Smooth muscle cell (in vitro differentiated cells): ENCODE results near the gene LRRC4. TPM values are rescaled to one million over a fixed set of nuclear protein-coding genes. Genes with fewer than 3 reads are reported as not detected.

Experiments used
- DNase-seq: peaks from one replicate; lab custom pipeline; 2025; ENCODE audit not compliant: unreplicated experiment; lab: John Stamatoyannopoulos, UW
- H2AFZ ChIP-seq: fragments of 200-600 bp; sonication (generic); 2 replicates; pipeline ENCODE4 v1.6.0; 2016; ENCODE audit warnings: antibody characterized with exemption, low read depth, mild to moderate bottlenecking
- H3F3A ChIP-seq: fragments of 200-600 bp; sonication (generic); 2 replicates; pipeline ENCODE4 v1.6.0; 2017; ENCODE audit warnings: antibody characterized with exemption, low read depth
- H3K27ac ChIP-seq: fragments of 200-600 bp; sonication (generic); 2 replicates; pipeline ENCODE4 v1.5.1; 2016; ENCODE audit warnings: low read depth, mild to moderate bottlenecking
- H3K27me3 ChIP-seq: fragments of 200-600 bp; sonication (generic); 2 replicates; pipeline ENCODE4 v1.6.1; 2016; ENCODE audit warnings: low read depth, mild to moderate bottlenecking
- H3K36me3 ChIP-seq: fragments of 200-600 bp; sonication (generic); 2 replicates; pipeline ENCODE4 v1.5.1; 2016; ENCODE audit warnings: low read depth
- H3K4me1 ChIP-seq: fragments of 200-600 bp; sonication (generic); 2 replicates; pipeline ENCODE4 v1.5.1; 2016; ENCODE audit warnings: low read depth
- H3K4me2 ChIP-seq: fragments of 200-600 bp; sonication (generic); 2 replicates; pipeline ENCODE4 v1.6.0; 2016; ENCODE audit warnings: mild to moderate bottlenecking
- H3K4me3 ChIP-seq: fragments of 200-600 bp; sonication (generic); 2 replicates; pipeline ENCODE4 v1.5.1; 2016; ENCODE audit warnings: mild to moderate bottlenecking
- H3K79me2 ChIP-seq: fragments of 200-600 bp; sonication (generic); 2 replicates; pipeline ENCODE4 v1.6.0; 2016; ENCODE audit warnings: low read depth, mild to moderate bottlenecking
- H3K9ac ChIP-seq: fragments of 200-600 bp; sonication (generic); 2 replicates; pipeline ENCODE4 v1.6.0; 2016; ENCODE audit warnings: low read depth
- H3K9me3 ChIP-seq: fragments of 200-600 bp; sonication (generic); replicated peaks from 2 replicates; pipeline ENCODE4 v1.5.1; 2016; ENCODE audit warnings: low read depth
- H4K20me1 ChIP-seq: fragments of 200-600 bp; sonication (generic); 2 replicates; pipeline ENCODE4 v1.6.0; 2016; ENCODE audit warnings: low read depth
- WGBS: methylation state at CpG from one replicate; pipeline ENCODE4 v1.1.7; 2016; ENCODE audit warnings: low lambda C conversion rate; 5-methylcytosine and 5-hydroxymethylcytosine counted together
- polyA plus RNA-seq: library from polyadenylated mRNA; unstranded; fragments of >200 nt; fragmentation: Nextera tagmentation; extraction: Ambion mirVana; gene quantifications from 2 replicates; pipeline ENCODE4 v1.2.1, GENCODE V29; 2016
- total RNA-seq: library from RNA; depleted of rRNA; stranded (reverse); fragments of >200 nt; gene quantifications from 2 replicates; pipeline ENCODE4 v1.2.3, GENCODE V29; 2014
- TF ChIP-seq, protein P1 (sequence below): fragments of 200-600 bp; sonication (generic); IDR thresholded peaks from 2 replicates; pipeline ENCODE4 v1.5.1; 2017; ENCODE audit warnings: borderline replicate concordance, mild to moderate bottlenecking, antibody characterized with exemption; ENCODE audit not compliant: insufficient read depth, poor library complexity, severe bottlenecking

The LRRC4 gene
- total and polyA plus RNA-seq, 2 experiments from 2014 or later: not detected

DNA sequence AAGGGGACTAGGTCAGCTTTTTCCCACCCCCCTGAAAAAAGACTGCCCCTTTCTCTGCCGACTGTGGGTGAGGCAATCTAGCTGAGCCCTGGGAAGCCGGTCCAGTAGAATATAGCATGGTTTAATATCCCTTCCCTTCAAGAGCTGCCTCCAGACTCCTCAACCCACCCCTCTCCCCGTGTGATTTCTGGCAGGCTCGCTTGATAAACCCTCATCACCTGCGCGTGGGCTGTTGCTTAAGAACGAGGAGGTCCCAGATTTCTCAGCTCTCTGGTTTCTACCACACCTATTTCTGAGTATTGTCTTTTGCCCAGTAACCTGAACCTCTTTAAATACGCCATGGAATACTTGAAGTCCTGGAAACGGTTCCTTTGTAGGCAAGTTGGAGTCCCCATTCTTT lies 2.0 kb upstream of the LRRC4 start:
- H3K9ac ChIP-seq: no peak overlapping the region
- no peaks in the 10 kb centered on the region for H3F3A ChIP-seq
- WGBS: 91% methylated on average over 9 of the region's 9 CpGs
- no peak overlapping the region for H3K4me3 ChIP-seq
- peak overlapping the region; percentile 95 for H3K4me2 ChIP-seq
- no peaks in the 10 kb centered on the region for H3K79me2 ChIP-seq
- H3K27ac ChIP-seq: no peak overlapping the region
- H3K36me3 ChIP-seq: no peaks in the 10 kb centered on the region
- no peaks in the 10 kb centered on the region for H3K9me3 ChIP-seq
- H2AFZ ChIP-seq: no peak overlapping the region
- TF ChIP-seq, protein P1, sequence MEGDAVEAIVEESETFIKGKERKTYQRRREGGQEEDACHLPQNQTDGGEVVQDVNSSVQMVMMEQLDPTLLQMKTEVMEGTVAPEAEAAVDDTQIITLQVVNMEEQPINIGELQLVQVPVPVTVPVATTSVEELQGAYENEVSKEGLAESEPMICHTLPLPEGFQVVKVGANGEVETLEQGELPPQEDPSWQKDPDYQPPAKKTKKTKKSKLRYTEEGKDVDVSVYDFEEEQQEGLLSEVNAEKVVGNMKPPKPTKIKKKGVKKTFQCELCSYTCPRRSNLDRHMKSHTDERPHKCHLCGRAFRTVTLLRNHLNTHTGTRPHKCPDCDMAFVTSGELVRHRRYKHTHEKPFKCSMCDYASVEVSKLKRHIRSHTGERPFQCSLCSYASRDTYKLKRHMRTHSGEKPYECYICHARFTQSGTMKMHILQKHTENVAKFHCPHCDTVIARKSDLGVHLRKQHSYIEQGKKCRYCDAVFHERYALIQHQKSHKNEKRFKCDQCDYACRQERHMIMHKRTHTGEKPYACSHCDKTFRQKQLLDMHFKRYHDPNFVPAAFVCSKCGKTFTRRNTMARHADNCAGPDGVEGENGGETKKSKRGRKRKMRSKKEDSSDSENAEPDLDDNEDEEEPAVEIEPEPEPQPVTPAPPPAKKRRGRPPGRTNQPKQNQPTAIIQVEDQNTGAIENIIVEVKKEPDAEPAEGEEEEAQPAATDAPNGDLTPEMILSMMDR: no peak
- peaks cover 98% of the 10 kb centered on the region for H4K20me1 ChIP-seq
- H3K27me3 ChIP-seq: peaks cover 16% of the 10 kb centered on the region
- H3K4me1 ChIP-seq: peaks cover 9% of the 10 kb centered on the region
- no peak for DNase-seq

DNA sequence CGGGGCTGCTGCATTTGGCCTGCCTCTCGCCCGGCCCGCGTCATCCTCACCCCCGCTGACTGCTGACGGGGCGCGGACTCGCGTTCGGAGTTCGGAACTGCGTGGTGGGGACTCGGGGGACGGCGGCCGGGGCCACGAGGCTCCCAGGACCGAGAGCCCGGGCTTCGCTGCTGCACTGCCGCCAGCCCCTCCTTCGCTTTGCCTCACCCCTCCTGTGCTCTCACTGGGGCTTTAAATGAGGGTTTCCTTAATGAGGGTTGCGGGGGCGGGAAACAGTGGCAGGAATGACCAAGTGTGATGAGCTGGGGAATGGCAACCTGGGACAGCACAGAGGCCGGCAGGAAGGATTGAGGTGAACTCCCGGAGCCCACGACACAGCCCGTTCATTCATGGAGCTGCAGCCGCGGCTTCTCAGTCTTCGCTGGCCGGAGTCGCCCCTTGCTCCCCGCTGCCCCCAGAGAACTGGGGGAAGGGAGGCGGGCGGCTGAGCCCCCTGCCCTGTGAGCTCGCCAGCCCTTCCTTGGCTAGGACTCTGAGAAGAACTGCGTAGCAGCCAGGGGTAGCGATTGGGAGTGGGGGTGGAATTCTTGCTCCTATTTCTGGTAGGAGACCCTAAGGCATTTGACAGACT lies 1.5 kb upstream of the LRRC4 start:
- Histone ChIP-seq H3K79me2 (no peaks in the 10 kb centered on the region), H3K4me3 (peak overlapping the region; percentile 53), H3K27me3 (peaks cover 16% of the 10 kb centered on the region), H3K36me3 (no peaks in the 10 kb centered on the region), H3K4me1 (peaks cover 14% of the 10 kb centered on the region), H2AFZ (no peak overlapping the region), H3K9me3 (no peaks in the 10 kb centered on the region), H3K9ac (no peak overlapping the region), H3F3A (no peaks in the 10 kb centered on the region), H3K4me2 (peak overlapping the region; percentile 95), H4K20me1 (peaks cover 98% of the 10 kb centered on the region), H3K27ac (no peak overlapping the region)
- DNase-seq: no peak
- WGBS: 21% methylated on average over 41 of the region's 41 CpGs
- TF ChIP-seq, protein P1: no peak

DNA sequence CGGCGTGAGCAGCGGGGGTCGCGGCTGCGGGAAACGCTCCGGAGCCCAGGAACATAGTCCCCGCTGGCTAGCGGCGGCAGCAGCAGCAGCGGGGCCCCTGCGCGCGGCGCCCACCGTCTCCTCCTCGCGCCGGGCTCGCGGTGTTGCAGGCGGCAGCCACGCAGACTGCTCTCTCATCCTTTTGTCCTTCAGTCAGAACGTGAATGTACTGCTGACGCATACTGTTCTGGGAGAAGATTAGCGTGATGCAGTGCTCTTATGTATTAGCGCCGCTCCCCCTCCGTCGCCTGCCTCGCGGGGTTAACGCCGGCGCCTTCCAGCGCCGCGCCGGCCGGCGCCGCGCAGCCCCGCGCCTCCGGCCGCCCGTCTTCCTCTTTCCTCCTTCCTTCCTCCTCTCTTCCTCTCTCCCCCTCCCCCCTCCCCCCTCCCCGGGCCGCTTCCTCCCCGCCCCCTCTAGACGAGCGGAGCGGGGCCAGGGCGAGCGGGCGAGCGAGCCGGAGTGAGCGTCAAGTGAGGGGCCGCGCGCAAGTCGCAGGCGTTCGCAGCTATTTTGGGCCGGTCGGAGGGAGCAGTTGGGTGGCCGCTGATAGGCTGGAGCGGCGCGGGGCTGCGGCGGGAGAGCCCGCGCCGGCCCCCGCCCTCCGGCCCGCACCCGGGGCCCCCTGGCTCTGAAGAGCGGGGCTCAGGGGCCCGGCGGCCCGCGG lies 816 bp upstream of the LRRC4 start:
- Histone ChIP-seq H3K27ac (no peak overlapping the region), H2AFZ (no peak overlapping the region)
- 1% methylated on average over 51 of the region's 87 CpGs for WGBS

More for the DNA sequence above, 816 bp upstream of the LRRC4 start:
- no peaks in the 10 kb centered on the region for H3K36me3 ChIP-seq
- no peaks in the 10 kb centered on the region for H3F3A ChIP-seq
- H3K4me1 ChIP-seq: peaks cover 21% of the 10 kb centered on the region
- TF ChIP-seq, protein P1: peak; percentile 17
- H3K4me2 ChIP-seq: peak overlapping the region; percentile 95
- no peaks in the 10 kb centered on the region for H3K79me2 ChIP-seq
- H3K9me3 ChIP-seq: no peaks in the 10 kb centered on the region
- peaks cover 98% of the 10 kb centered on the region for H4K20me1 ChIP-seq
- peak overlapping the region; percentile 39 for H3K9ac ChIP-seq
- peaks cover 16% of the 10 kb centered on the region for H3K27me3 ChIP-seq
- peak; percentile 35 for DNase-seq
- H3K4me3 ChIP-seq: peak overlapping the region; percentile 53
